Measurements from ENCODE around the gene LZTS3.

DNA sequence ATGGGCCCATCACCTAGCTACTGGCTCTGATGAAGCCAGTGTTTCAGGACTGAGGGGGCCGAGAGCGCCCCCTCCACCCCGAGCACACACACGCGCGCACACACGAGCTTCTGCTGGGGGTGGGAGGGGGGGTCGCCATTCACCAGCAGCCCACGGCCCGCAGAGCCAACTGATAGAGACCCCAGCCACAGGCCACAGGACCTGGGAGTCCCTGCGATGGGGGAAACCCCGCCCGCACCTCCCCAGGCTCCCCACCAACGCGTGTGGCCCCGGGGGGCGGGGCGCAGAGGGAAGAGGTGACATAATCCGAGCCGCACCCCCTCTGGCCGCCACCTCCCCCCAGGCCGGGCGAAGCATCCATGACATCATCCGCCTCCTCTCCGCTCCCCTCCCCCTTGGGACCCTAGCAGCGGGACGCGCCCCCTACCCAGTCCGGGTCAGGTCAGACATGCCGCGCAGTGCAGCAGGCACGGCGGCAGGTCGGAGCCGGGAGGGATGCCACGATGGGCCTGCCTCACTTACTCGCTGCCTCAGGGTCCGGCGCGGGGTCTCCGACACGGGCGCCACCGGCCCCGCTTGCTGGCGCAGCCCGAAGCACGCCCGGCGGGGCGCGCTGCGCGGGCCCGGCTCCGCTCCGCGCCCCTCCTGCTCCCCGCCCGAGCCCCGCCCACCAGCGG, at the start of gene LZTS3:
- TF ChIP-seq JUNB (CRISPR knock-in tag; IDR thresholded peaks at IDR 0.05; ENCODE audit: borderline replicate concordance) (no peak), AGO1 (IDR thresholded peaks at IDR 0.05; ENCODE audit: low read depth, low read length, poor library complexity, severe bottlenecking) (peak; percentile 70), TBP (CRISPR knock-in tag; IDR thresholded peaks at IDR 0.05) (no peak), ZNF839 (CRISPR knock-in tag; IDR thresholded peaks at IDR 0.05; ENCODE audit: borderline replicate concordance) (0 out of 2 replicates have a peak, but pooled peaks have one; percentile 84), ZSCAN9 (CRISPR knock-in tag; IDR thresholded peaks at IDR 0.05; ENCODE audit: borderline replicate concordance) (no peak; the same call in 1 of the 2 replicates), ZNF317 (CRISPR knock-in tag; IDR thresholded peaks at IDR 0.05) (peak; percentile 71; the same call in 1 of the 2 replicates), ZNF44 (CRISPR knock-in tag; IDR thresholded peaks at IDR 0.05) (no peak), PREB (CRISPR knock-in tag; IDR thresholded peaks at IDR 0.05) (no peak), TAF1 (CRISPR knock-in tag; IDR thresholded peaks at IDR 0.05) (no peak)
- TF ChIP-seq, protein P1, sequence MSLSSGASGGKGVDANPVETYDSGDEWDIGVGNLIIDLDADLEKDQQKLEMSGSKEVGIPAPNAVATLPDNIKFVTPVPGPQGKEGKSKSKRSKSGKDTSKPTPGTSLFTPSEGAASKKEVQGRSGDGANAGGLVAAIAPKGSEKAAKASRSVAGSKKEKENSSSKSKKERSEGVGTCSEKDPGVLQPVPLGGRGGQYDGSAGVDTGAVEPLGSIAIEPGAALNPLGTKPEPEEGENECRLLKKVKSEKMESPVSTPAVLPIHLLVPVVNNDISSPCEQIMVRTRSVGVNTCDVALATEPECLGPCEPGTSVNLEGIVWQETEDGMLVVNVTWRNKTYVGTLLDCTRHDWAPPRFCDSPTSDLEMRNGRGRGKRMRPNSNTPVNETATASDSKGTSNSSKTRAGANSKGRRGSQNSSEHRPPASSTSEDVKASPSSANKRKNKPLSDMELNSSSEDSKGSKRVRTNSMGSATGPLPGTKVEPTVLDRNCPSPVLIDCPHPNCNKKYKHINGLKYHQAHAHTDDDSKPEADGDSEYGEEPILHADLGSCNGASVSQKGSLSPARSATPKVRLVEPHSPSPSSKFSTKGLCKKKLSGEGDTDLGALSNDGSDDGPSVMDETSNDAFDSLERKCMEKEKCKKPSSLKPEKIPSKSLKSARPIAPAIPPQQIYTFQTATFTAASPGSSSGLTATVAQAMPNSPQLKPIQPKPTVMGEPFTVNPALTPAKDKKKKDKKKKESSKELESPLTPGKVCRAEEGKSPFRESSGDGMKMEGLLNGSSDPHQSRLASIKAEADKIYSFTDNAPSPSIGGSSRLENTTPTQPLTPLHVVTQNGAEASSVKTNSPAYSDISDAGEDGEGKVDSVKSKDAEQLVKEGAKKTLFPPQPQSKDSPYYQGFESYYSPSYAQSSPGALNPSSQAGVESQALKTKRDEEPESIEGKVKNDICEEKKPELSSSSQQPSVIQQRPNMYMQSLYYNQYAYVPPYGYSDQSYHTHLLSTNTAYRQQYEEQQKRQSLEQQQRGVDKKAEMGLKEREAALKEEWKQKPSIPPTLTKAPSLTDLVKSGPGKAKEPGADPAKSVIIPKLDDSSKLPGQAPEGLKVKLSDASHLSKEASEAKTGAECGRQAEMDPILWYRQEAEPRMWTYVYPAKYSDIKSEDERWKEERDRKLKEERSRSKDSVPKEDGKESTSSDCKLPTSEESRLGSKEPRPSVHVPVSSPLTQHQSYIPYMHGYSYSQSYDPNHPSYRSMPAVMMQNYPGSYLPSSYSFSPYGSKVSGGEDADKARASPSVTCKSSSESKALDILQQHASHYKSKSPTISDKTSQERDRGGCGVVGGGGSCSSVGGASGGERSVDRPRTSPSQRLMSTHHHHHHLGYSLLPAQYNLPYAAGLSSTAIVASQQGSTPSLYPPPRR (CRISPR knock-in tag; IDR thresholded peaks at IDR 0.05; ENCODE audit: borderline replicate concordance) = no peak; the same call in 1 of the 2 replicates
- TF ChIP-seq, protein P2, sequence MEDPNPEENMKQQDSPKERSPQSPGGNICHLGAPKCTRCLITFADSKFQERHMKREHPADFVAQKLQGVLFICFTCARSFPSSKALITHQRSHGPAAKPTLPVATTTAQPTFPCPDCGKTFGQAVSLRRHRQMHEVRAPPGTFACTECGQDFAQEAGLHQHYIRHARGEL (CRISPR knock-in tag; IDR thresholded peaks at IDR 0.05) = no peak; the same call in 1 of the 2 replicates
